Activated gamma-delta T cell (primary cell): Measurements from ENCODE around the gene PYROXD2.

ENCODE experiments used
- DNase-seq: peaks from one replicate; lab custom pipeline; 2025; lab: John Stamatoyannopoulos, UW

PYROXD2 gene

DNA sequence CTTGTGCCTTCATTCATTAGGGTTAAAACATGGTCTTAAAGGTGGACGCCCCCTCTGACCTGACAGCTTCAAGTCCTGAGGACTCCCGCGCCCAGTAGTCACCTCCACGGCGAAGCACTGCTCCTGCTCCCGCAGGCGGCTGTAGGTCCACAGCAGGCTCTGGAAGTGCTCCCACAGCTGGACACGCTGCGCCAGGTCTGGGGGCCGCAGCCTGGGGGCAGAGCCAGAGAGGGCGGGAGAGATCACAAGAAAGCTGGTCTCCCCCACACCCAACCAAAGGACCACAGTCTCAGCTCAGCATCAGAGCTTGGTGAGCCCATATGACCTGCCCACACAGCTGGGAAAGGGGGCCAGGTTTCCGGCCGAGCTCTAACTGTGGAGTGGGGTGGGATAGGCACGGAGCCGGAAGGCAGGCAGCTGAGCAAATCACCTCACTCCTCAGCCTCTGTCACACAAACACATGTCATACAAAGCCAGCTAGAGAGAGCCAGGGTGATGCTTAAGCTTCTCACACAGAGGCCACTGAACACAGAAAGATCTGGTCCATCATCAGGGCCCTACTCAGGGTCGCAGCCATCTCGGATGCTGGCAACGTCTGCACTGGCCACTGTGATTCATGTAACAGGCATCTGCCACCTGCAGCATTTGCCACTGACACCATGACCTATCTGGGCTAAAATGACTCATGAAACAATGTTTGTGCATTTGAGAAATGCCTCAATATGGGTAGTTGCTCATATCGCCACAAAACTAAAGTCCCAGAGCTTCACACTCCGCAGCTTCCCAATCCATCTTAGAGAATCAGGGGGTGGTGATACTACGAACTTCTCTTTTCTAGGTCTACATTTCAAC, 19.1 kb upstream of the PYROXD2 start:
- DNase-seq: no peak

DNA sequence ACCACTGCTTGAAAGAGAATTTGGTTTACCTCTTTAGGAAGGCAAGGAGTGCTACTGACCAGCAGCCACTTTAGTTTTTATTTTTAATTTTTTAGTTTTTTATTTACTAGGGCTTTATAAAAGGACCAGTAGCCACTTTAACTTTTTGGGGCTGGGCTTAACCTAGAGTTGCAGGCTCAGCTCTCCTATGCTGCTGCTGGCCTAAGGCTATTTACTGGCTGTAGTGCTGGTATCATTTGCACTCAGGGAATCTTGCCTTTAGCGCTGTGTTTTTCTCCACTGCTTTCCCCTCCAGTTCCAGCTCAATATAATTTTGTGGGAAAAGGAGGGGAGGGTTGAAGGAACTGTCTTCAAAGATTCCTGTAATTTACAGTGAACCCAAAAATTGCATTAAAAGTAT, 18.4 kb upstream of the PYROXD2 start:
- DNase-seq: no peak

DNA sequence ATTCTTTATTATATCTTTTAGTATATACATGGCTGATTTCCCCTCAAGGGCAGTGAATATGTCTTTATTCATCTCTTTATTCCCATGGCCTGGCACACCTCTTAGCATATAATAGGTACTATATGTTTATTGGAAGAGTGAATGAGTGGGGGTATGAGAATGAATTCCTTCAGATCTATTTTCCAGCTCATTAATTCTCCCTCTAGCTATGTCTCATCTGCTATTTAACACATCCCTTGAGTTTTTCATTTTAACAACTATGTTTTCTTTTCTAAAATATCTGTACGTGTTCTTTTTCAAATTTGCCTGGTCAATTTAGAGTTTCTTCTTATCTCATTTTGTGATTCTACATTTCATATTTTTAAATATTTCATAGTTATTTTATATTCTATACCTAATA, 17.3 kb upstream of the PYROXD2 start:
- no peak for DNase-seq

DNA sequence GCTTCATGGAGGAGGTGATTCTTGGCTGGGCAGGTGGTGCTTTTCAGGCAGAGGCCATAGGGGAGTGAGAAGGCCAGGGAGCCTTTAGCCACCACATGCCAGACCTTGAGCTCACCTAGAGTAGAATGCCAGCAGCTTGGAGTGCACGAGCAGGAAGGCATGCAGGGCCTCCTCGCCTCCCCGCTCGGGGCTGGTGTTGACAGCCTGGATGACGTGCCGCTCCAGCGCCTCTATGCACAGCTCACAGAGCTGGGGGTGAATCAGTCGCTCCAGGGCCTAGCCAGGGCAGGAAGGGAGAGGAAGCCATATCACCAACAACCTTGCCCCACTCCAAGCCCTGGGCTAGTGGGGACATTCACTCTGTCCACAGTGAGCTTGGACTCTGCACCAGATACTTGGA, 16.0 kb upstream of the PYROXD2 start:
- DNase-seq: no peak

DNA sequence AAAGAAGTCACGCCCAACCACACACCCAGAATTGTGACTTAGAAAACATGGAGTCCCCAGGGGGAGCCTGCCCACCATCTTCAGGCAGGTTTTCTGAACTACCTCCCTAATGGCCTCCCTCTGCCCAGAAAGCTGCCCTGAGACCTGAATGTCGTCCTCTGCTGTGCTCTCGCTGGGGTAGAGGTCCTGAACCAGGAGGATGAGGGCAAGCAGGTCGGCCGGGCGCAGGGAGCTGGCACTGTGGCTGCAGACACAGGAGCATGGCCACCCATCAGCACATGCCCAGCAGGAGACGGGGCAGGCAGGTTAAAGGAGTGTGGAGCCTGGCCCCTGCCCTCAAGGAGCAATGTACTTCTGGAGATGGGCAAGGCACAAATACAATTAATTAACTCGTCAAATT, 15.4 kb upstream of the PYROXD2 start:
- no peak for DNase-seq

DNA sequence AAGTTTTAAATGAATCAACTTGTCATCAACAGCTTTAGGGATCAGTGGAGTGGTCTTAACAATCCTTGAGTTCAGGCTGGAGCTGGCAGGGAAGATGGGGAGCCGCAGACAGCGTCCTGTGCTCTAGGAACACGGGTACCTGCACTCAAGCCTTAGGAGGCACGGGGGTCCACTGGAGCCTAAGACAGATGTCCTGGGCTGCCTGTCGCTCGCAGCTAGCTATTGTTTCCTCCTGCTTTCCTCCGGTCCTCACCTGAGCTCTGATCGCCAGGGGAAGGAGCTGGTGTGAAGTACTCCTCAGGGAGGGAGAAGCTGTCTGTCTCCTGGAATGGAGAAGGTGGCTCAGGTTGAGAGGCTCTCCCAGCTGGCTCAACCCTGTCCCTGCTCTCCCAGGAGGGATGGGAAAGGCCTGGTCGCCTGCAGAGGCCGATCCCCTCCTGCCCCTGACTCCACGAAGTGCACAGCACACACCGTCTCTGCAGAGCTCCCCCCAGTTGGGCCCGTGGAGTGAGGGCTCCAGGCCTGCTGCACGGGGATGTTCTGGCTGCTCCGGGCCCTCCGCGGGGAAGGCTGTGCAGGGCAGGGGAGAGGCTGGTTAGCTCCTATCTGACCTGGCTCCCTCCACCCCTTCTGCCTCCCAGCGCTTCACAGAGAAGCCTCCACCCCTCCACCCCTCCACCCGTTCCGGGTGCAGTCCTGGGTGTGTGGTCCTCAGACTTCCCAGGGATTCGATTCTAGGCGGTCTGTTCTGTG, 14.5 kb upstream of the PYROXD2 start:
- DNase-seq: no peak

DNA sequence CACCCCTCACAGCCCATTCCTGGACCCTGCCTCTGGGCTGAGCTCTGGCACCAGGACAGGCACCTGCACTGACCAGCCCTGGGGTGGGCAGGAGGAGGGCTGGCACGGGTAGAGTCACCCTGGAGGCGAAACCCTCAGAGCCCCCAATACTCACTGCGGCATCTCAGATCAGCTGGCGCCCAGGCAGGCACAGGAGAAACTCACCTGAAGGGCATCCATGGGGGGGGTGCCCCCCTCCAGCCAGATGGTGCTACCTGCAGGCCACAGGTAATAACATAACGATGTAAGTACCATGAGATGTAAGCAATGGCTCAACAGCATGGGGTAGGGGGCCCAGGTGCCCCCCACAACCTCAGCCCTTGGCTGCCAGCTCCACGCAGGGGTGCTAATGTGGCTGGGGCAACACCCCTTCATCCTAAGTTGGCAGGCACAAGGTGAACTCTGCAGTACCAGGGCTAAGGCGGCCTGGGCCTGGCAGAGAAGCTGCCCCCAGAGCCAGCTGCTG, 12.1 kb upstream of the PYROXD2 start:
- DNase-seq: no peak

DNA sequence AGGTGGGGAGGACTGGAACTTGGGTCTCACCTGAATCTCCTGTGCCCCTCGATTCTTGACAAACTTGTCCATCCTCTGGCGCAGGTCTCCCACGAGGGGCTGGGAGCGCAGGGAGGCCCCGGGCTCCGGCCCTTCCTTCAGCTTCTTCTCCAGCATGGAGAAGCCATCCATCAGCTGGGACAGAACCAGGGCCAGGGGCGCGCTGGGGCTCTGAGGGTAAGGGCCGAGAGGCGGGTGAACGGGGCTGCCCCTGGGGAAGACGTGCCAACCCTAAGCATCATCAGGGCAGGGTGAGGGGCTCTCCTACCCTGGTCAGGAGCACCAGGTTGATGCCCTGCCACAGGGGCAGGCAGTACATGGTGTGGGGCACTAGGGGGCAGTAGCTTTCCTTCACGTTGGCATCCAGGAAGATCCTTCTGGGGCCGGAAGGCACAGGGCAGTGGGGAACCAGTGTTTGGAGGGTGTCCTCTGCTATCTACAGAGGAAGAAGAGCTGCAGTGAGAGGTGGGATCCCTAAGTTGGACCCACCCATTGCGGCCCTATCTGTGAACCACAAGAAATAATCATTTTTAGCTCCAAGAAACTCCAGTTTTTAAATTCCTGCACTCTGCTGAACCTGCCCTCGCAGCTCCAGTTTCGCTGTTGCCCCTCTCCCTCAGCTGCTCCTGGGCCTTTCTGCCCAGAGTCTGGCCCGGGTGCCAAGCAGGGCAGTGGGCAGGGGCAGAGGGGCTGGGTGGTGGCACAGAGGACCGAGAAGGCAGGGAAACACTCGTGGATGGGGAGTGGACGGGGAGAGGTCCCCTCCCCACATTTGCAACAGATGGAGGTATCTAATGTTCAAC, 10.8 kb upstream of the PYROXD2 start:
- no peak for DNase-seq

GRCh38 chr10:98424295-98425254, 9.6 kb upstream of the PYROXD2 start:
- DNase-seq: no peak

DNA sequence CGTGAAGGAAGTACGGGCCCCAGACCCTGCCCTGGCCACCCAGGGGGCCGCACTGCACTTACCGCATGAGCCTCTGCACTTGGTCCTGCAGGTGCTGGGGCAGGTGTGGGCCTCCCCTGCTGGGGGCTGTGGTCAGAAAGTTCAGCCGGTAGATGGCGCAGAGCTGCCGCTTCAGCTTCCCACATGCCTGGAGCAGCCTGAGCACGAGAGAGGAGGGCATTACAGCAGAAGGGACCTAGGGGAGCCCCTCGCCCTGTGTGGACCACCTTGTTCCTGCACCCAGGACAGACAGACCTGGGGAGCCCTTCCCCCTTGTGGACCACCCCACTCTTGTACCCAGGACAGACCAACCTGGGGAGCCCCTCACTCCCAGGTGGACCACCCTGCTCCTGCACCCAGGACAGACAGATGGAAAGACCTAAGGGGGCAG, 8.7 kb upstream of the PYROXD2 start:
- no peak for DNase-seq

DNA sequence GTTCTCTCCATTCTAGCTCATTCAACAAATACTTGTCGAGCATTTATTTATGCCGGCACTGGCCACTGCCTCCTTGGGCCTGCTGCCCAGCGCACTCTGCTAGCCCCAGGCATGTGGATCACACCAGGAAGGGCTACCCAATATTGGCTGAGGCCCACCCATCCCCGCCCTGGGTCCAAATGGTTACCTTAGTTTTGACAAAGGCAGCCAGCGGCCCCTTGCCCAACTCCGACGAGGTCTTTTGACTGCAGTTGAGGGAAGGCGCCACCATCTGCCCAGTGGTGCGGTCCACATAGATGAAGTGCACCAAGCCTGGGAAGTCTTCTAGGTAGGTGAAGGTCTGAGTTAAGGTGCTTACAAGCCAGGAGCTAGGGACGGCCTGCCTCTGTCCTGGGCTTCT, 7.2 kb upstream of the PYROXD2 start:
- DNase-seq: no peak

- no peak for DNase-seq
Observed at GRCh38 chr10:98420786-98421185, 5.8 kb upstream of the PYROXD2 start.

DNA sequence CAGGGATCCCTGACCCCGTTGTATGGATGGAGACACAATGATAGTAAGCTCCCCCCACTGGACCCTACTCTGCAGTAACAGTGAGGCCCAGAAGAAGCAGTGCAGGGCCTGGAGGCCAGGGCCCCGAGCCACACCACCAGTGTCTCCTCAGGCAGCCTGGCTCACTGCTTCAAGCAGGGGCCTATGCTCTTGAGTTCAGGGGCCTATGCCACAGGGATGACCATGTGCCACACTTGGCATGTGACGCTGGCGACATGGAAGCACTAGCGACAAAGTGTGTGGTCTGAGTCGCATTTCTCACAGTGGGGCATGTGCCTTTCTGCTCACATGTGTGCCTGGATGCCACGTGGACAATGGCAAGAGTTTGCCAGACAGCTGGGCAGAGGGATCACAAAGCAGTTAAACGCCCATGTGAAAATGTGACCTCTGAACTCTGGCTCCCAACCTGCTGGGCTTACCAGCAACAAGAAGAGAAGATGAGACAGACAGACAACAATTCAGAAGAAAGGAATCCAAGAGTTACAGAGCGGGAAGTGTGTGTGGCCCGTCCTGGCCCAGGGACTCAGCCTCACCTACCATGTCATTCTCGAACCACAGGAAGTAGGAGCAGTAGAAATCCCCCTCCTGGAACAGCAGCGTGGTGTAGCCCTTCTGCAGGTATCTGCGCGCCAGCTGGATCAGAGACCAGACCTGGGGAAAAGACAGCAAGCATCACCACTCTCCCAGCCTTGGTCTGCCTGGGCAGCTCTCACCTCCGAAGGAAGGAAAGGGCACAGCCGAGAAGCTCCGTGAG, 4.7 kb upstream of the PYROXD2 start:
- DNase-seq: no peak

DNA sequence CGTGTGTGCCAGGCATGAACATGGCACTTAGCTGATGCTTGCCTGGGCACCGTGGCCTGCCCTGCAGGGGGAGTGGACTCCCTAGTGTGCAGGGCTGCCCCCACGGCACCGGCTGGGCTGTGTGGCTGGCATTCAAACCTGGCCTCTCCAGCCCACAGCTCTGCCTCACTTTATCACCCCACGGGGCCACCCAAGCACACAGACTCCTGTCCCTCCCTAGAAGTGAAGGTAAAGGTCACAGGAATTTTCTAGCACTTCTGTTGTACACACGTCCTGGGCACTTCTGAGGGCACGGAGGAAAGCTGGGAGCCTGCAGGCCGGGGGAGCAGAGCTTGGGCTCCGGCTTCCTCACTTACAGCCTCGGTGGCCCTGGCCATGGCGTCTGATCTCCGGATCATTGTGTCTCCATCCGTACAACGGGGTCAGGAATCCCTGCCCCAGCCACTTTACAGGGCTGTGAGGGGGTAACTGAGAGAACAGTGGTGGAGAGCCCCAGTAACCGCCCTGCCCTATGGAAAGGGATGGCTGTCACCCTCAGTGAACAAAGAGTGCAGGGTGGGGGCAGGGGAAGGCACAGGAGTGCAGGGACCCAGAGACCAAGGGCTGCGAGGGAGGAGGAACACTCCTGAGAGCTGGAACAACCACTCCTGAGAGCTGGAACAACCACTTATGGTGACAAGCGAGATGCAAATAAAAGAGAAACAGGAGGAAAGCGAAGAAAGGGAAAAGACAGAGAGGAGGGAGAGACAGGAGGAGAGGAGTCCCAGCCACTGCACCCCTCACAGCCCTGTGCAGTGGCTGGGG, 3.9 kb upstream of the PYROXD2 start:
- DNase-seq: no peak

DNA sequence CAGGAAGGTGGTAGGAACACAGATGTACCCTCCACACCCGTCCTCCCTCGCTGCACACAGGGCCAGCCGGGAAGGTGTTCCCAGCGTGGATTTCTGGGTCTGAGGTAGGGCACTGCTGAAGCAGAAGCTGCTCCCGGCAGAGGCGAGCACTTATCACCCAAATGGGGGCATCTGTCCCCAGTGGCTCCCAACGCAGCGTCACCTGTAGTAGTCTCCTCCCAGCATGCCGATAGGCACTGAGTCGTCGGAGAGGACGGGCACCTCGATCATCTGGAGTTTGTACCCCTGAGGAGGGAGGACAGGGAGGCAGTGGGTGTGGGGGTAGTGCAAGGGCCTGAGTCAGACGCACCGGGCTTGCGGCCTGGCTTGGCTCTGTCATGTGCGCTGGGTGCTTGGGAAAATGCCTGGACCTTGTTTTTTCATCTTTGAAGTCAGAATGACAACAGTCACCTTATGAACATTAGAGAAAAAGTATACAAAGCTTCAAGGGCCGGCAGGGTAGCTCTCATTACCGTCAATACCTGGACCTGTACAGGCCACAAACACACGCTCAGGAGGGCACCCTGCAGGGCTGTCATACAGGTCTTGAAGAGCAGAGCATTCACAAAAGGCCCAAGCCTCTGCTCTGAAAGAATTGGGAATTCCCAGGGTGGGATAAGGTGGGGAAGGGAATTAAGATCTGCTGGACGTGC, 3.1 kb upstream of the PYROXD2 start:
- DNase-seq: no peak

- no peak for DNase-seq
Observed at GRCh38 chr10:98417481-98417959, 2.5 kb upstream of the PYROXD2 start.

GRCh38 chr10:98416606-98417388, 1.8 kb upstream of the PYROXD2 start:
- DNase-seq: no peak

DNA sequence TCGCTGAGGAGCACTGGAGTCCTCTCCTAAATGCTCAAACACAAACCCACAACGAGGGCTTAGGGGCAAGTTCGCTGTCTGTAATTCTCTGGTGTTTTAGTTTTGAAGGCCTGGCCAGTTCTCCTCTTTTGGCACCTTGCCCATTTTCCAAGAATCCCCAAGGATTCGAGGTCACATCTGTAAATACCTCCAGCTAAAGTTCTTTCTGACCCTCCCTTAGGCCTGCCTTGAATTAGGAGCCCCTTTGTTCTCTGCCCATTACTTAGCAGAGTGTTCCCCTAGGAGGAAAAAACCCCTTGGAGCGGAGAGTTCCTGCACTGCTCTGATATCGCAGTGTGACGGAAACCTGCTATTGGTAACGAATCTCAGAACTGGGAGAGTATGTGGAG, 743 bp upstream of the PYROXD2 start:
- no peak for DNase-seq
